ENCODE data around the gene LMF2.
A peak's percentile ranks its signal among the peaks of the same experiment; 100 is the strongest.
"Not testable (repeated sequence)": the region's sequence is repeated elsewhere in the genome, so short reads cannot be mapped to it uniquely, and the experiment has no call there.

LMF2 gene

DNA sequence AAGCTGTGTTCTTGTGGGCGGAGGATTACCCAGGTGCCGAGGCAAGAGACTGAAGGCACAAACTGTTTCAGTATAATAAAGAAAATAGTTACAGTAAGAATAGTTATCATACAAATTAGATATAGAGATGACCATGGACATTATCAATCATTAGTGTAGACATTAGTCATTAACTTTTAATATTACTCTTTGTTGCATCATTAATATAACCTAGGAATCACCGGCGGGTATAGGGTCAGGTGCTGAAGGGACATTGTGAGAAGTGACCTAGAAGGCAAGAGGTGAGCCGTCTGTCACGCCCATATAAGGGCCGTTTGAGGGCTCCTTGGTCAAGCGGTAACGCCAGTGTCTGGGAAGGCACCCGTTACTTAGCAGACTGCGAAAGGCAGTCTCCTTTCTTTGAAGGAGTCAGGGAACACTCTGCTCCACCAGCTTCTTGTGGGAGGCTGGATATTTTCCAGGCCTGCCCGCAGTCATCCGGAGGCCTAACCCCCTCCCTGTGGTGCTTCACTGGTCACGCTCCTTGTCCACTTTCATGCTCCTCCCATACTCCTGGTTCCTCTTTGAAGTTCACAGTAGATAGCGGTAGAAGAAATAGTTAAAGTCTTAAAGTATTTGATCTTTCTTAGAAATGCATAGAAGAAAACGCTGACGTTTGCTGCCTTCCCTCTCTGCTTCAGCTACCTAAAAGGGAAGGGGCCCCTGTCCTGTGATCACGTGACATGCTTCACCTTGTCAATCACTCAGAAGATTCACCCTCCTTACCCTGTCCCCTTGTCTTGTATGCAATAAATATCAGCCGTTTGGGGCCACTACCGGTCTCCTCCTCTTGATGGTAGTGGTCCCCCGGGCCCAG lies 26.6 kb upstream of the LMF2 start:
- not testable (repeated sequence) for DNase-seq

- no peak for DNase-seq
Measured at GRCh38 chr22:50532824-50533796, 25.6 kb upstream of the LMF2 start.

- DNase-seq = peak in 2 of 3 experiments; percentile 56 to 61
Measured at GRCh38 chr22:50531962-50532674, 24.6 kb upstream of the LMF2 start.

GRCh38 chr22:50531546-50531961 lies 24.1 kb upstream of the LMF2 start:
- peak in 2 of 3 experiments; percentile 44 to 54 for DNase-seq

- DNase-seq = peak in 1 of 3 experiments; percentile 2
Measured at GRCh38 chr22:50530877-50531545, 23.5 kb upstream of the LMF2 start.

- no peak for DNase-seq
Measured at GRCh38 chr22:50530580-50530876, 23.0 kb upstream of the LMF2 start.

GRCh38 chr22:50529897-50530579 lies 22.5 kb upstream of the LMF2 start, which contains the start of gene TYMP:
Gene TYMP, minus strand, starts transcription at chr22:50530012. Its CDS starts 303 bp downstream, at chr22:50529709.
- DNase-seq = no peak

DNA sequence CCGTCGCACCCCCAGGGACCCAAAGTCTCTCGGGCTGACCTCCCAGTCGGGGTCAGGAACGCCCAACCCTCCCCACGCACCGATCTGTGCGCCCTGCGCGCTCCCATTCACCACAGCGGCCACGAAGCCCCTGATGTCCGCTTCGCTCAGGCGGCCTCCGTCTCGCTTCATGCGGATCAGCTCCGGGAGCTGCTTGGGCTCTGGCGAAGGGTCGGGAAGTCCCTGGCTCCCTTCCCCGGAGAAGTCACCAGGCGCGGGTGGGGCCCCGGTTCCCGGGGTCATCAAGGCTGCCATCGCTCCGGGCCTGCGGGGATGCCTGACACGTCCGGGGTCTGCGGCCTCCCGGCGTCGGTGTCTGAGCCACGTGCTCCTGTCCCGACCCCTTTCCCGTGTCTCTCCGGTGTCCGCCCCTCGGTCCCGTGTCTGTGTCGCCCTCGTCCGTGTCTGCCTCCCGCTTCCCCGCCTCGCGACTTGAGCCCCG lies 22.0 kb upstream of the LMF2 start:
- no peak for DNase-seq

- peak in 1 of 3 experiments; percentile 22 for DNase-seq
Measured at GRCh38 chr22:50528682-50529415, 21.3 kb upstream of the LMF2 start.

DNA sequence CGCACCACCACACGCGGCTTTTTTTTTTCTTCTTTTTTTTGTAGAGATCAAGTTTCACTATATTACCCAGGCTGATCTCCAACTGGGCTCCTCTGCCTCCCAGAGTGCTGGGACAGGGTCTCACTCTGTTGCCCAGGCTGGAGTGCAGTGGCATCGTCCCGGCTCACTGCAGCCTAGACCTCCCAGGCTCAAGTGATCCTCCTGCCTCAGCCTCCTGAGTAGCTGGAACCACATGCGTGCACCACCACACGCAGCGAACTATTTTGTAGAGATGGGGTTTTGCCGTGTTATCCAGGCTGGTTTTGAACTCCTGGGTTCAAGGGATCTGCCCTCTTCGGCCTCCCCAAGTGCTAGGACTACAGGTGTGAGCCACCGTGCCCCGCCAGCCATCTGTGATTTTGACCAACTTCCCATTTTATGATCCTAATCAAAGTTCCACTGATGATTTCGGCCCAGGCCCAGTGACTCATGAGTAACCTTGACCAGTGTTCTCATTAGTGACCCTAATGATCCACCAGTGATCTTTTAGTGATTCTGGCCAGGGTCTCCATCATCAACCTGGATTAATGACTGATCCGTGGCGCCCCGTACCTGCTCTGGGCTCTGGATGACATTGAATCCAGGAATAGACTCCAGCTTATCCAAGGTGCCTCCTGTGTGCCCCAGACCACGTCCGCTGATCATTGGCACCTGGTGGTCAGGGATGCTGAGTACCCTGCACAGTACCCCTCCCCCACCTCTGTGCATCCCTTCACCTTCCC lies 20.6 kb upstream of the LMF2 start:
- DNase-seq = peak in 1 of 3 experiments; percentile 22

DNA sequence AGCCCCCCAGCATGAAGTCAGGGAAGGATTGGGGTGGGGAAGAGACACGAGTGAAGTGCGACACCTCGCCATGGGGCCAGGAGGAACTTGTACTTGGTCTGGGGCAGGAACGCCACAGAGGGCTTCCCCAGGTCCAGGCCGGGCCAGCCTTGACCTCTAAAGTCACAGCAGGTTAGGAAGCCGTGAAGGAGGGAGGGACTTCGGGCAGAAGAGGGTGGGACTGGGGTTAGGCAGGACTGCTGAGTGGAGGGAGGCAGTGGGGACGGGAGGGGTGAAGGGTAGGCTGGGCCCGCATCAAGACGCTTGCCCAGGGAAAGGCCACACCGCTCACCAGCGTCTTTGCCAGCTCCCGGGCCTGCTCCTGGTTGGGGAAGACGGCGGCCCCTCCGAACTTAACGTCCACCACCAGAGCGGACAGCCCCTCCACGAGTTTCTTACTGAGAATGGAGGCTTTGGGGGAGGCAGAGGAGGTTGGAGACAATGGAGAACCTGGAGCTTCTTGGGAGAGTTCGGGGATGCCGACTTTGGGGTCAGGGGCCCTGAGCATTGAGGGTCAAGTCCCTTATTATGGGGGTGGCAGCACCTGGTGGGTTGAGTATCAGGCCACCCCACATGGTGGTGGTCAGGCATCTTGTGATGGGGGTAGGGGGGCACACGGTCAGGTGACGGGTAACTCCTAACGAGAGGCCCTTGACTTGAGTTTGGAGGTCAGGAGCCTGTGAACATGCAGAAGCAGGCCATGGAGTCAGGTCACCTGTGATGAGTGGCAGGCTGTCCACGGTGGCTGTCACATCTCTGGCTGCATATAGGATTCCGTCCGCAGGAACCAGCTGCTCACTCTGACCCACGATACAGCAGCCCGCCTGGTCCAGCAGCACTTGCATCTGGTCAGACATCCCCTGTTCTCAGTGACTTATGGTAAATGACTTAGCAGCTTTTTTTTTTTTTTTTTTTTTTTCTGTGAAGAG lies 19.6 kb upstream of the LMF2 start:
- peak in 2 of 3 experiments; percentile 41 to 58 for DNase-seq

DNA sequence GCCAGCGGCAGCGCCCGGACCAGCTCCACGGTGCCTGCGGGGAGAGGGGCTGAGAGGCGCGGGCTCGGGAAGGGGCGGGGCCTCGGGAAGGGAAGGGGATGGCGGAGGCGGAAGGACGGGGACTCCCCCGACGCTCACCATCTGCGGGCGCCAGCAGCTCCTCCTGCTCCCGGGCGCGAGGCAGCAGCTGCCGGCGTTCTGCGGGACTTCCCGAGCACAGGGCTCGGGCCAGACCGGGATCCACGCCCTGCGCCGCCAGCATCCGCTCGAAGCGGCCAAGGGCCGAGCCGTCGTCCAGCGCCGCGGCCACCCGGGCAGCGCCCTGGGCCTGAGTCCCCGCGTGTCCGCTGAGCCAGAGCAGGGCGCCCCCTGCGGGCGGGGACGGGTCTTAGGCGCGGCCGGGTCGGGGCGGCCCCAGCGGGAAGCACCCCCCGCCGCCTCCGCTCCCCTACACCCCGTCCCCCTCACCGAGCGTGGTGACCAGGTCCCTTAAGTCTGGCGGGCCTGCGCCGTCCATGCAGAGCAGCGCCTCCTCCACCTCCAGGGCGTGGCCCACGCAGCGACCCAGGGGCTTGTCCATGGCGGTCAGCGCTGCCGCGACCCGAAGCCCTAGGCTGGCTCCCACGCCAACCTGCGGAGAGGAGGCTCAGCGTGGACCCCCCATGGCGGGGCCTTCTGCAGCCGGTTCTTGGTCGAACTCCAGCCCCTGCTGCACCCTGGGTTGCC lies 18.8 kb upstream of the LMF2 start:
- DNase-seq = peak; percentile 7 to 90 (median 86)

DNA sequence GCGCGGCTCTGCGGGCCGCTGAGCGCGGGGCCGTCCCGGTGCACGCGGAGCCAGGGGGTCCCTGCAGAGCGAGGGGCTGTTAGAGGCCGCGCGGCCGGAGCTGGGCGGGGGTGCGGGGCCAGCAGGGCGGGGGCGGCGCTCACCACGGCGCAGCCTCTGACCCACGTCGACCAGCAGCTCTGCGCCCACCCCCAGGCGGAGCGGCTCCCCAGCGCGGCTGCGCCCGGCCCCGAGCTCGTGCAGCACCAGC lies 18.3 kb upstream of the LMF2 start:
- peak in 1 of 3 experiments; percentile 91 for DNase-seq

GRCh38 chr22:50525104-50525857 lies 17.8 kb upstream of the LMF2 start, which contains the start of gene SCO2:
Gene SCO2, minus strand, starts transcription at chr22:50525598. Its CDS starts 1,187 bp downstream, at chr22:50524411.
- DNase-seq = peak; percentile 85 to 96 (median 95)

DNA sequence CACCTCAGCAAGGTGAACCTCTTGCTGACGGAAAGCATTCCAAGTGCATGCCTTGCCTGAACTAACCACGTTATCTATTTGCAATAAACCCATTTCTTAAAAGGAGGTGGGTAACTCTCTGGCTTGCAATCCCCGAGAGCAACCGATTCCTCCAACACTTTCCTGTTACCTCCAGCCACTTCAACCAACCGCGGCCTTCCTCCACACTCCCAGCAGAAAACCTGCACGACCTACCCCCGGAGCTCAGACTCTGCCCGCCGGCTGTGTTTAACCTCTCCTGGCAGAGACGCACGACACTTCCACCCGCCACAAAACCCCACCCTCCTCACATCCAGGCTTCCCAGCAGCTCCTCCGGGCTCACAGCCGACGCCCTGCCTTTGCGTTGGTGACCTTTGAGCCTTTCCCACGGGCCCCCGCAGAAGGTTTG lies 17.2 kb upstream of the LMF2 start:
- DNase-seq = no peak

DNA sequence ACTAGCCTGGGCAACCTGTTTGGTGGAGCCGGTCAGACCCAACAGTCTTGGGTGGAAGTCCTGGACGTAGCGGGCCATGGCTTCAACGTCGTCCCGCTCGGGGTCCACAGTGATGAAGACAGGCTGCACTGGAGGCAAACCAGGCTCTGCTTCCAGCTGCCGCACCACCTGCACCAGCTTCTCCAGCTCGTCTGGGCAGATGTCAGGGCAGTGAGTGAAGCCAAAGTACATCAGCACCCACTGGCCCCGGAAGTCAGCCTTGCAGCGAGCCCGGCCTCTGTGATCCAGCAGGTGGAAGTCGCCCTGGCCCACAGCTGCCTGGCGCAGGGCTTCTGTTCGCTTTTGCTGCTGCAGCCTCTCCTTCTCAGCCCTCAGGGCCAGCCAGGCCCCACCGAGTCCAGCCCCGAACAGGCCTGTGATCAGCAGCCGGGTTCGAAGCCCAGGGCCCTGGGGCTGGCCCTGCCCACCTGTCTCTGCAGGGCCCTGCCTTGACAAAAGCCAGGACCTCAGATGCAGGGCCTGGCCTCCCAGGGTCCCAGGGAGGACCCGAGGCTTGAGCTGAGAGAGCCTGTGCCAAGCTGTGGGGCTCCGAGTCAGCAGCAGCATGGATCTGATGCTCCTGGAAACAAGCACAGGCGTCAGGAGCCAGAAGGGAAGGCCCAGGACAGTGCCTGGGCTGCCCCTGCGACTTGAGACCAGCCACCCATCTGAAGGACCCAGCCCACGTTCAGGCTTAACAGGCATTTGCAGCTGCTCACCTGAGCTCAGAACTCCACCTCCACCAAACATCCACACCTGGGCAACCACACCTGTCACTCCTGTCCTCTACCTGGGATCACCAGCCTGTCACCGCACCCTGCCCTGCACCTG lies 16.5 kb upstream of the LMF2 start:
- peak in 1 of 3 experiments; percentile 31 for DNase-seq
